A673 (cell line): ENCODE measurements around the gene CCNDBP1.

Experiments
- EZH2 ChIP-seq: fragments of 200-600 bp; sonication (generic); IDR thresholded peaks from 2 replicates; pipeline ENCODE4 v1.6.1; 2017; ENCODE audit warnings: borderline replicate concordance, low read depth, mild to moderate bottlenecking, mixed read lengths, antibody characterized with exemption, low read length; ENCODE audit not compliant: poor library complexity, severe bottlenecking
- TF ChIP-seq, protein P1 (sequence below): fragments of 300-800, 200-600 bp; sonication (generic); conservative IDR thresholded peaks from 2 replicates; pipeline ENCODE4 v1.5.1; 2017; ENCODE audit warnings: low read depth, mild to moderate bottlenecking, antibody characterized with exemption, low read length, moderate library complexity, mixed read lengths

DNA sequence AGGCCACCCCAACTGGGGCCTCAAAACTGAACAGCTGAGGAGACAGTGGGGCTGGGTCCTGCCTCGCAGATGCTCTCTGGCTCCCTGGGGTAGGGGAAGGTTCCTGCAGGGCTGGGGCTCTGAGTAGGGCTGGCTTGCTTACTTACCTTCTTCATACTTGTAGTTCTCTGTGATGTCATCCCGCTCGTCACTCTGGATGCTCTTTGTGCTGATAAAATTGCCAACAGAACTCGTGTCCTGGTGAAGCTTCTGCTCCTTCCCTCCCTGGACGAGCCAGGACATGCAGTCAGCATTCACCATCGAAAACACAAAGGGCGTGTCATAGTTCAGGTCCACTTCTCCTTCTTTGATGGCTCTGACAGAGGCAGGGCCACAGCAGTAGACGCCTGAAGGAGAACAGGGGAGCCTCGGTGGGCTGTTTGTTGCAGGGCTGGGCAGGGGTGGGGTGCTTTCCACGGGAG is 53.5 kb downstream of the CCNDBP1 start:
- TF ChIP-seq, protein P1, sequence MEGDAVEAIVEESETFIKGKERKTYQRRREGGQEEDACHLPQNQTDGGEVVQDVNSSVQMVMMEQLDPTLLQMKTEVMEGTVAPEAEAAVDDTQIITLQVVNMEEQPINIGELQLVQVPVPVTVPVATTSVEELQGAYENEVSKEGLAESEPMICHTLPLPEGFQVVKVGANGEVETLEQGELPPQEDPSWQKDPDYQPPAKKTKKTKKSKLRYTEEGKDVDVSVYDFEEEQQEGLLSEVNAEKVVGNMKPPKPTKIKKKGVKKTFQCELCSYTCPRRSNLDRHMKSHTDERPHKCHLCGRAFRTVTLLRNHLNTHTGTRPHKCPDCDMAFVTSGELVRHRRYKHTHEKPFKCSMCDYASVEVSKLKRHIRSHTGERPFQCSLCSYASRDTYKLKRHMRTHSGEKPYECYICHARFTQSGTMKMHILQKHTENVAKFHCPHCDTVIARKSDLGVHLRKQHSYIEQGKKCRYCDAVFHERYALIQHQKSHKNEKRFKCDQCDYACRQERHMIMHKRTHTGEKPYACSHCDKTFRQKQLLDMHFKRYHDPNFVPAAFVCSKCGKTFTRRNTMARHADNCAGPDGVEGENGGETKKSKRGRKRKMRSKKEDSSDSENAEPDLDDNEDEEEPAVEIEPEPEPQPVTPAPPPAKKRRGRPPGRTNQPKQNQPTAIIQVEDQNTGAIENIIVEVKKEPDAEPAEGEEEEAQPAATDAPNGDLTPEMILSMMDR: no peak
- TF ChIP-seq EZH2: no peak
